GM18861 (cell line): ENCODE measurements around the gene PPP2R2D.
"Not testable (repeated sequence)": the region's sequence is repeated elsewhere in the genome, so short reads cannot be mapped to it uniquely, and the experiment has no call there.

ENCODE experiments used
- ATAC-seq: cut with Tn5 transposase; IDR thresholded peaks from one replicate; pipeline ENCODE4 v1.9.1; 2021; ENCODE audit not compliant: unreplicated experiment

PPP2R2D gene

GRCh38 chr10:131866673-131867072 lies 34.1 kb upstream of the PPP2R2D start:
- no peak for ATAC-seq

GRCh38 chr10:131868436-131868835 lies 32.4 kb upstream of the PPP2R2D start:
- ATAC-seq = no peak

DNA sequence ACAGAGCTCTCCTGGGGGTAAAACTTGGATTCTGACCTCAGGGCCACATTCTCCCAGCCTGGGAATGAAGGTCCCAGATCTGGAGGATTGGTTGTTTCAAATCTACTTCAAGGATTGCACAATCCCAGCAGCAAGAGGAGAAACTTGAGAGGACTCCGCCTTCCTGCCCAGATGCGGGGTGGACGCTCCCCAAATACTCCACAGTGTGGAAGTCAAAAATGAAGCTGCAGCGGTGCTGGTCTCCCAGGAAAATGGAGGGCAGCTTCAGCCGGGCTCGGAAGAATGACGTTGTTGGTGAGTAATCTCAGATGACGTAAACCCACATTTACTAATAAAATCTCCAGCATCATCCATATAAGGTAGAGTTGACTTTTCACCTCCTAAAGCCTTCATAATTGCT lies 31.5 kb upstream of the PPP2R2D start:
- no peak for ATAC-seq

DNA sequence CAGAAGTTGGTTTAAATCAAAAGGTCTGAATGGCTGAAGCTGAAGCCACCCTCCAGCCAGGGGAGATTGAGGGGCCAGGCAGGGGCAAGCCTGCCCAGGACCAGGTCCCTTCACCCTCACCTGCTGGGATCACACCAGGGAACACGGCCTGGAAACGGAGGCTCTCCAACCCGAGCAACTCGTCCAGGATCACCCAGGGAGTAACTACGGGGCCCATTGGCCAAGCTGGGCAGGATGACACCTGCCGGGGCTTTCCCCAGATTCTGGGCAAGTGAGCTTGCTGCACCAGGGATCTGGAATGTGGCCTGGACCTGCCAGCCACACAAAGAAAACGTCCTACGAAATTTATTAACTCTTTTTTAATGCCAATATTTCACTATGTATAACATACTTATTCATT lies 30.4 kb upstream of the PPP2R2D start:
- no peak for ATAC-seq

DNA sequence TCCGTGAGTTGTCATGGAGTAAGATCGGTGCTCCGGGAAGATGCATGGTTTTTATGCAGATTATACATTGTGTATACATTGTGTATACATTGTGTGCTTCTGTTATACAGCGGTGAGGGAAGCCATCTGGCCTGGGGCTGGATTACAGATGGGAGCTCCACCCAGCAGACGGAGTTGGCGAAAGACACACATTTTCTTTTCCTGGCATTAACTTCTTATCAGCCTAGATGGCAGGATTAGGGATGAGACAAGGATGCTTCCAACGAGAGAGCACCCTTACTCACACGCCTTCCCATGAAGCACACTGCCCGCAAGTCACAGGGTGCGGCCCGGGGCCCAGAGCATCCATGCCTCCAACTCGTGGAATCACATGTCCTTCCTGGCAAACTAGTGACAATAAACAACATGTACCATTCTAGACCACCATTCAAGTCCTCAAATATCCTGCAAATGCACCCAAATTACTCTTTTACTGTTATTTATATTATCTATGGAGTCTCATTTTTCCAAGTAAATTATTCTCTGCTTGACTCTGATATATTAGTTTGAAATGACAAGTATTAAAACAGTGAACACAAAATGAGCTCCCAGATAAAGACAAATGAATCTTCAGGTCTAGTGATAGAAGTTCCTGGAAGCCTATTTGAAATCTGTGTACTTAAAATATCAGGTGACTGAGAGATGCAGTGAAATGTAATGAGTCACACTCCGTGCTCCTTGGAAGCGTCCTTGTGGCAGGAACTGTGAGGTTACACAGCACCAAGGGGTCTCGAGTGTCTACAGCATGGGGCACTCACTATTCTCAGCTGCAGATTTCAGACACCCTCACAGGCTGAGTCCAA lies 29.8 kb upstream of the PPP2R2D start:
- ATAC-seq = no peak

GRCh38 chr10:131871673-131872005 lies 29.2 kb upstream of the PPP2R2D start:
- ATAC-seq = no peak

DNA sequence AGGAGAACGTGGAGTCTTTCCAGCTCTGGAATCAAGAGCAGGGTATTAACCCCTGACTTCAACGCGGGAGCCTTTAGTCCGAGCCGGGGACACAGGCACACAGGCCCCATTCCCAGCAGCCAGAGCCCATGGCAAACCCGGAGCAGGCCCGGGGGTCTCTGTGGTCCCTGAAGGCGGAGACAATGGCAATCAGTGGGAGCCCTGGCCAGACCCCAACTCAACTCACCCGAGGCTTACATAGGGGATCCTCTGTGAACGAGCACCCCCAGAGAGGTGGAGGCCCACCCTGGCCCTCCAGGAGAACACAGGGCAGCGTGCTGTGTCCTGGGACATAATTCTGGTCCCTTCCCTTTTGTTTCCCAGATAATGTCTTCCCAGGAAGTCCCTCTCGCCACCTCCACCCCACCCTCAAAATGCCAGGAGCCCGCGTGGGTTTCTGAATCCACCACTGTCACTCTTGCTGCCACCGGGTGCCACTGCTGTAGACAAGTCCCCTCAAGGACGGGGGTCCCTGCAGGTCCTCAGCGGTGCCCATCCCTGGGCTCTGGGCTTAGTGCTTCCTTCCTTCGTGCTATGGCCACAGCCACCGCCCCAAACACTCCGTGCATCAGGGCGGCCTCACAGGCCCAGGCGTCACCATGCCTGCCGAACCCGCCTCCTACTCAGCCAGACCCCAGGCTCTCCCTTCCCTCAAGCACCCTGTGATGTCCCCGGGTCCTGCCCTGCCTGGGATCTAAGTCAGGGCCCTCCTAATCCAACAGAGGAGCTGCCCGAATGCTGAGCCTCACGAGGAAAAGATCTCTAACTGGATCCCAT lies 28.6 kb upstream of the PPP2R2D start:
- no peak for ATAC-seq

GRCh38 chr10:131872827-131873375 lies 27.9 kb upstream of the PPP2R2D start:
- ATAC-seq = no peak

DNA sequence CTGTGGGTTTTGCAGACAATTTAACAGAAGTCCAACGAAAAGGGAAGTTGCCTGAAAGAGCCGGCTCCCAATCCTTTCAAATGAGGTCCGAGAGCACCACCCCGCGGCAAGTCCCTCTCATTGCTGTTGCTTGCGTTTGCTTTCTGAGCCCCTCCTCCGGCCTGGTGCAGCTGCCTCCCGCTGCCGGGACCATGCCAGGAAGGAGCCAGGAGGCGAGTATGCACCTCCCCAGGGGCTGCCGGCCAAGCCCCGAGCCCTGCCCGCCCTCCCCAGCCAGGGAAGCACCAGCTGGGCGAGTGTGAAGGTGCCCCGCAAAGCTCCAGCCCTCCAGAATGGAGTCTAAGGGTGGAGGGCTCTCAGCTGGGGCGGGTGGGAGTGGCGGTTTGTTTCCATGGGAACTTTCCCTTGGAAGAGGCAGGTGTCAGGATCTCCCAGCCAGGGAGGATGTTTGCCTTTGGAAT lies 25.8 kb upstream of the PPP2R2D start:
- ATAC-seq = peak; percentile 72

DNA sequence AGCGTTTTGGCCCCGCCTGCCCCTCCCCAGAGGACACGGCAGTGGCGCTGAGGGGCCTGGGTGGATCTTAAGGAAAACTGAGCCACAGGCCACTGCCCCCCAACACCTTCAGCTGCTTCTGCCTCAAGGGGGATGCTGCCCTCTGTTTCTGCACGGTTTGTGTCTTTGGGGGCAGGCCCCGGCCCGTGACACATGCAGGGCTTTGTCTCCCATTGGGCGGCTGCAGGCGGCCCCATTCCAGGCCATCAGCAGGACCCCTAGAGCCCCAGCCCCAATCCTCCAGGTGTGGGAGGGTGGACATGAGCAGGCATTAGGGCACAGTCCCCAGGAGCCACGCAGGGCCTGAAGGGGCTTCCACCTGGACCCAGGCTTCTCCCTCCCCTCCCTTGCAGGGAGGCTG lies 25.3 kb upstream of the PPP2R2D start:
- ATAC-seq = no peak

DNA sequence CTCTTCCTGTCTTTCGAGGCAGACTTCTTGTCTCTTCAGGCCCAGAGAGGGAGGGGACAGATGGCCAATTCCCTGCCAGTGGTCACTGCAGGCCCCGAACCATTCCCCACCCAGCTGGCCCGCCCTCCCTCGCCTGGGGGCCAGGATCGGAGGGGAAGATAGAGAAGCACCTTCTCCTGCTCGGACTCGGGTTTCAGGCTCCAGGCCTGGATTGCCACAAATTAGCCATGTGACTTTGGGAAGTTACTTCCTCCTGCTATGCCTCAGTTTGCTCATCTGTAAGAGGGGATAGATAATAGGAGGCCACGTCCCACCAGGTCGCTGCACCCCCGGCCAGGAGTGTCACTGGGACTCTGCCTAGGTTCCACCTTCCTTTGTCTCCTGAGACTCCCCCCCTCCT lies 24.8 kb upstream of the PPP2R2D start:
- ATAC-seq = no peak

DNA sequence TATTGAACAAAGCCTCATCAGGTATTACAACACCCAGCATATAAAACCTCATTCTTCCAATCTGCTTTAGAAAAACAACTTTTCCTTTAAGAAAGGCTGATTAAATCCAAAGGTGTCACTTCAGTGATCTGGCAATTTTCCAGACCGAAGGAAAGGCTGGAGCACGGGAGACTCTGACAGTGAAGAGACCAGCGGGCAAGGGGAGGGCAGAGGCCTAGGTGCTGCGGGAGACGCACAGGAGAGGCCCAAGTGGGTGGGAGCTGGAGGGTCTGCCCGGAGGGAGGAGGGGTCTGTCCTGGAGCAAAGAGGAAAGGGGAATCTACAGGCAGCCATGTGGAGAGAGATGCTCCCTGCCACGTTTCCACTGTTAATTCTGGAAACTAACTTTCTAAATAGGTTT lies 24.3 kb upstream of the PPP2R2D start:
- ATAC-seq = no peak

GRCh38 chr10:131880016-131880590 lies 20.7 kb upstream of the PPP2R2D start:
- no peak for ATAC-seq

DNA sequence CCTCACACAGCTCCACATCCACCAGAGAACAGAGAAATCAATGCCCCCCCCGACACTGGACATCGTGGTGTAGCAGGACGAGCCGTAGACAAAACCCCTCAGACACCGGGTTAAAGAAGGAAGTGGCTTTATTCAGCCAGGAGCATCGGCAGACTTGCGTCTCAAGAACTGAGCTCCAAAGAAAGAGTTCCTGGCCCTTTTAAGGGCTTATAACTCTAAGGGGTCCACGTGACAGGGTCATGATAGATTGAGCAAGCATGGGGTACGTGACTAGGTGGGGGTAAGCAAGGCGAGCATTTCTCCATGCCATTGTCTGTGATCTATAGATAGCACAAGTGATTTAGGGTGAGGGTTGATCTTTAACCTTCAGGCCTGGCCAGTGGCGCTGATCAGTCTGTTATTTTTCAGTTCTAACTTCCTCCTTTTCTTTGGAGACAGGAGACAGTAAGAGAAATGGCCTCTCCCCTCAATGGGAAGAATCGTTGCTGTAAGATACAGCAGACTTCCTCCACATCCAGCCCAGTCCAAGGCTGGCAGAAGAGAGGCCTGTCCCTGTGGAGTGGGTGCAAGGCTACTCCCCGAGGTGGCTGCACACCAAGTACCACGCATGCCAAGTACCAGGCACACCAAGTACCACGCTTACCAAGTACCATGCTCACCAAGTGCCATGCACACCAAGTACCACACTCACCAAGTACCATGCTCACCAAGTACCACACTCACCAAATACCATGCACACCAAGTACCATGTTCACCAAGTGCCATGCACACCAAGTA lies 19.5 kb upstream of the PPP2R2D start:
- ATAC-seq = no peak

GRCh38 chr10:131882151-131882550 lies 18.7 kb upstream of the PPP2R2D start:
- no peak for ATAC-seq

- ATAC-seq = no peak
Measured at GRCh38 chr10:131882590-131883451, 18.0 kb upstream of the PPP2R2D start.

DNA sequence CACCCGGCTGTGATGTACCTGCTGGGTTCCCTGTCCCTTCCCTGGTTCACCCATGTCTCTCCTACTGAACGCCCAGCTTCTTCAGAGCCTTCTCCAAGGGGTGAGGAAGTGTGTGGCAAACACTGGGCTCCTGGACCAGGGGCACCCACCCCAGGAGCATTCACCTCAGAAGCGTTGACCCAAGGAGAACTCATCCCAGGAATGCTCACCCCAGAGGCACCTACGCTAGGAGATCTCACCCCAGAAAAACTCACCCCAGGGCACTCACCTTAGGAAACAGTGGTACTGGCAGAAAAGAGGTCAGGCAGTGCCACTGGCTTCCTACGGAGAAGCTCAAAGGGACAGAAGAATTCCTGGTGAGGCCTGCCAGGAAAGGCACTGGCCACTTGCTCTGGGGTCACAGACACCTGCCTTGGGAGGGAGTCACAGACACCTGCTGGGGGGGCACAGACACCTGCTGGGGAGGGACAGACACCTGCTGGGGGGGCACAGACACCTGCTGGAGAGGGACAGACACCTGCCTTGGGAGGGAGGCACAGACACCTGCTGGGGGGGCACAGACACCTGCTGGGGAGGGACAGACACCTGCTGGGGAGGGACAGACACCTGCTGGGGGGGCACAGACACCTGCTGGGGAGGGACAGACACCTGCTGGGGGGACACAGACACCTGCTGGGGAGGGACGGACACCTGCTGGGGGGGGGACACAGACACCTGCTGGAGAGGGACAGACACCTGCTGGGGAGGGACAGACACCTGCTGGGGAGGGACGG lies 17.0 kb upstream of the PPP2R2D start:
- not testable (repeated sequence) for ATAC-seq

DNA sequence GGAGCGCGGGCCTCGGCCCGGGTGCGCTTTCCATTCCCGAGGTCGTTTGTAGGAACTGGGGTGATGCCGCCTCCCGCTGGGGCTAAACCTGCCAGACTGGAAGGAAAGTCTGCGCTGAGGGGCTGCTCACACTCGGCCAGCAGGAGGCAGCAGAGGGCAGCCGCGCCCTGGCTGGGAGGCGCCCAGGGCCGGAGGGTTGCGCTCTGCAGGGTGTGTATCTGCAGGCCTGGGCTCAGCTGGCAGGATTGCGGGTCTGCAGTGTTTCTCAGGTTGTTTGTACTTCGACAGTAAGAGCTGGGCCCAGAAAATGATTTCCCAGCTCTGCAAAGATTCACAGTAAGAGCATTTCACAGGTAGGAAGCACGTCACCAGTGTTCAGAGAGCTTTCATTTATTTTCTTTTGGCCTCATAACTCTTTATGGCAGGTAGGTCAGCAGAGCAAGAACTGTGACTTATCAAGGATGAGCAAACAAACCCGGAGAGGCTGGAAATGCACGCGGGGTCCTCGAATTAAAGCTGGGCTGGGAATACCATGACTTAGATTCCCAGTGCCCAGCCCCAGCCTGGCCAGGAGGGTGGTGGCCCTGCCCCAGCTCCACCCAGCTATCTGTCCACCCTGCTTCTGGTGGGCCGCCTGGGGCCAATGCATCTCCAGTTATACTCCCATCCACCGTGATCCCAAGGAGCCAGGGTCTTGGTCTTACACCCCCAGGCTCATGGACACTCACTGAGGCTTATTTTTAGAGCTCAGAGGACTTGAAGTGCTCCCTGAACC lies 15.2 kb upstream of the PPP2R2D start:
- ATAC-seq = peak; percentile 98
